HS-5 (cell line): ENCODE measurements around the gene PCBD1.

Experiments used
- DNase-seq: peaks from one replicate; pipeline ENCODE4 v3.0.0-alpha.2; 2012; ENCODE audit warnings: low read depth

PCBD1 gene

GRCh38 chr10:70901276-70901878 lies 13.0 kb upstream of the PCBD1 start:
- no peak for DNase-seq

- no peak for DNase-seq
Observed at GRCh38 chr10:70899096-70899495, 10.7 kb upstream of the PCBD1 start.

GRCh38 chr10:70898687-70899086 lies 10.3 kb upstream of the PCBD1 start:
- no peak for DNase-seq

GRCh38 chr10:70896551-70896950 lies 8.2 kb upstream of the PCBD1 start:
- DNase-seq: no peak

GRCh38 chr10:70894416-70894815 lies 6.1 kb upstream of the PCBD1 start:
- DNase-seq: no peak

GRCh38 chr10:70893227-70894006 lies 5.1 kb upstream of the PCBD1 start:
- DNase-seq: no peak

GRCh38 chr10:70892631-70893030 lies 4.3 kb upstream of the PCBD1 start:
- no peak for DNase-seq

- no peak for DNase-seq
Observed at GRCh38 chr10:70891627-70892026, 3.3 kb upstream of the PCBD1 start.

- DNase-seq: no peak
Observed at GRCh38 chr10:70890917-70891431, 2.6 kb upstream of the PCBD1 start.

GRCh38 chr10:70889291-70889690 lies 926 bp upstream of the PCBD1 start:
- no peak for DNase-seq

GRCh38 chr10:70886921-70887665 lies 1.3 kb downstream of the PCBD1 start:
- no peak for DNase-seq

- DNase-seq: no peak
Observed at GRCh38 chr10:70885931-70886903, 2.1 kb downstream of the PCBD1 start.

GRCh38 chr10:70885481-70885880 lies 2.9 kb downstream of the PCBD1 start:
- DNase-seq: no peak

GRCh38 chr10:70884741-70885140 lies 3.6 kb downstream of the PCBD1 start:
- no peak for DNase-seq

- DNase-seq: no peak
Observed at GRCh38 chr10:70880077-70880534, 8.3 kb downstream of the PCBD1 start.

GRCh38 chr10:70879207-70879606 lies 9.2 kb downstream of the PCBD1 start:
- no peak for DNase-seq

GRCh38 chr10:70874061-70874460 lies 14.3 kb downstream of the PCBD1 start:
- no peak for DNase-seq

GRCh38 chr10:70872291-70872690 lies 16.1 kb downstream of the PCBD1 start:
- no peak for DNase-seq

- no peak for DNase-seq
Observed at GRCh38 chr10:70866424-70866823, 21.9 kb downstream of the PCBD1 start.

- DNase-seq: no peak
Observed at GRCh38 chr10:70864935-70865334, 23.4 kb downstream of the PCBD1 start.

- no peak for DNase-seq
Observed at GRCh38 chr10:70863470-70864160, 24.8 kb downstream of the PCBD1 start.
